ENCODE data around the gene APOE.

DNA sequence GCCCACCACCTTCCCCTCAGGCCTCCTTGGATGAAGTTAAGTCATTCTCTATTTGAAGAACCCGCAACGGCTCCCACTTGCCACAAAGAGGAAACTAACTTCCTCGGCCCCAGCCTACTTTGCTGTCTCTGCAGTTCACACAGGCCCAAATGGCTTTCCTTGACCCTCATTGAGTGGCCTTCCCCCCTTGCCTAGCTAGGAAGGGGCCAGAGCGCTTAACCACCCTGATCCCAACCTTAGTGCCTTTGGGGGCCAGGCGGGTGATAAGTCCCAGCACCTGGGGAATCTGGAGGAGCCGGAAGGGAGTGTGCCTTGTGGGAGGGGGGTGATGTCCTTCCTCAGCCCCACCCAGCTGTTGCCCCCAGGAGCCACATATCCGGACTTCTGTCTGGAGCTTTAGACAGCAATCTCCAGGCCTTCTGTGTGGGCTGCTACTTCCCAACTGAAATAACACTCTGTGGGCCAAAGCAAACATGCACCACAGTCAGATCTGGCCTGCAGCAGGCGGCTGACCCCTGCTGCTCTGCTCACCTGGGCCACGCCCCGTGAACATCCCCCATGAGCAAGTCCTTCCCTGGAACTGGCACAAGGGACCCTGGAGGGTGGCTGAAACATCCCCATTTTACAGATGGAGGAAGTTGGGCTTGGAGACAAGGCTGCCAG is 49.0 kb upstream of the APOE start:
- TF ChIP-seq, protein P1, sequence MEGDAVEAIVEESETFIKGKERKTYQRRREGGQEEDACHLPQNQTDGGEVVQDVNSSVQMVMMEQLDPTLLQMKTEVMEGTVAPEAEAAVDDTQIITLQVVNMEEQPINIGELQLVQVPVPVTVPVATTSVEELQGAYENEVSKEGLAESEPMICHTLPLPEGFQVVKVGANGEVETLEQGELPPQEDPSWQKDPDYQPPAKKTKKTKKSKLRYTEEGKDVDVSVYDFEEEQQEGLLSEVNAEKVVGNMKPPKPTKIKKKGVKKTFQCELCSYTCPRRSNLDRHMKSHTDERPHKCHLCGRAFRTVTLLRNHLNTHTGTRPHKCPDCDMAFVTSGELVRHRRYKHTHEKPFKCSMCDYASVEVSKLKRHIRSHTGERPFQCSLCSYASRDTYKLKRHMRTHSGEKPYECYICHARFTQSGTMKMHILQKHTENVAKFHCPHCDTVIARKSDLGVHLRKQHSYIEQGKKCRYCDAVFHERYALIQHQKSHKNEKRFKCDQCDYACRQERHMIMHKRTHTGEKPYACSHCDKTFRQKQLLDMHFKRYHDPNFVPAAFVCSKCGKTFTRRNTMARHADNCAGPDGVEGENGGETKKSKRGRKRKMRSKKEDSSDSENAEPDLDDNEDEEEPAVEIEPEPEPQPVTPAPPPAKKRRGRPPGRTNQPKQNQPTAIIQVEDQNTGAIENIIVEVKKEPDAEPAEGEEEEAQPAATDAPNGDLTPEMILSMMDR (IDR thresholded peaks at IDR 0.05): no peak
- TF ChIP-seq POLR2A (IDR thresholded peaks at IDR 0.05): no peak
